SIG-M5 treated with dmso at 0.1 percent for 504 hours (cell line): ENCODE data around the gene ESPL1.
A peak's percentile ranks its signal among the peaks of the same experiment; 100 is the strongest.

ENCODE experiments used
- DNase-seq: peaks from one replicate; lab custom pipeline; 2025; ENCODE audit not compliant: unreplicated experiment; lab: John Stamatoyannopoulos, UW

ESPL1 gene

GRCh38 chr12:53230108-53230845 lies 37.8 kb upstream of the ESPL1 start:
- DNase-seq = peak; percentile 56

GRCh38 chr12:53231671-53231920 lies 36.5 kb upstream of the ESPL1 start:
- DNase-seq = no peak

- peak; percentile 67 for DNase-seq
Measured at GRCh38 chr12:53231921-53232645, 36.0 kb upstream of the ESPL1 start, which contains the start of gene RARG. Gene RARG (minus strand): TSS chr12:53232209. CDS start chr12:53227545, 4,664 bp downstream.

GRCh38 chr12:53232646-53233461 lies 35.2 kb upstream of the ESPL1 start:
- peak; percentile 62 for DNase-seq

- DNase-seq = no peak
Measured at GRCh38 chr12:53233671-53234121, 34.4 kb upstream of the ESPL1 start.

GRCh38 chr12:53234271-53234914 lies 33.7 kb upstream of the ESPL1 start:
- no peak for DNase-seq

GRCh38 chr12:53235164-53235563 lies 32.9 kb upstream of the ESPL1 start:
- DNase-seq = no peak

- no peak for DNase-seq
Measured at GRCh38 chr12:53235742-53236442, 32.2 kb upstream of the ESPL1 start.

GRCh38 chr12:53236443-53237111 lies 31.5 kb upstream of the ESPL1 start:
- DNase-seq = no peak

GRCh38 chr12:53239643-53240258 lies 28.3 kb upstream of the ESPL1 start:
- DNase-seq = no peak

- DNase-seq = no peak
Measured at GRCh38 chr12:53241623-53242412, 26.3 kb upstream of the ESPL1 start.

GRCh38 chr12:53244337-53244736 lies 23.8 kb upstream of the ESPL1 start:
- DNase-seq = peak; percentile 44

- DNase-seq = no peak
Measured at GRCh38 chr12:53245286-53245685, 22.8 kb upstream of the ESPL1 start.

- peak; percentile 52 for DNase-seq
Measured at GRCh38 chr12:53251477-53252348, 16.4 kb upstream of the ESPL1 start.

- DNase-seq = peak; percentile 45
Measured at GRCh38 chr12:53252349-53252916, 15.7 kb upstream of the ESPL1 start.

GRCh38 chr12:53253298-53253697 lies 14.8 kb upstream of the ESPL1 start:
- DNase-seq = no peak

- no peak for DNase-seq
Measured at GRCh38 chr12:53254816-53255545, 13.1 kb upstream of the ESPL1 start.
